T-helper 17 cell (primary cell): Measurements from ENCODE around the gene POPDC3. TPM values are rescaled to one million over a fixed set of nuclear protein-coding genes. Genes with fewer than 3 reads are reported as not detected.

Source experiments
- ATAC-seq: fragments of 150-1000 bp; cut with Tn5 transposase; 2 replicates; pipeline ENCODE4 v1.10.0; 2021; ENCODE audit warnings: mild to moderate bottlenecking, moderate library complexity
- DNase-seq, 3 donors: peaks; one replicate each; pipeline versions ENCODE4 v3.0.0 to v3.0.0-alpha.2; 2020 to 2021
- H3K9me3 ChIP-seq: one replicate; pipeline ENCODE4 v1.7.0; 2013; ENCODE audit warnings: low read length, mild to moderate bottlenecking; ENCODE audit not compliant: control insufficient read depth, poor library complexity, severe bottlenecking
- H3K27ac Mint-ChIP-seq: one replicate; pipeline ENCODE4 v1.8.0; 2022; ENCODE audit warnings: mild to moderate bottlenecking, moderate library complexity, mixed read lengths
- H3K27me3 Mint-ChIP-seq: one replicate; pipeline ENCODE4 v1.8.0; 2022; ENCODE audit warnings: mixed read lengths
- H3K36me3 Mint-ChIP-seq: one replicate; pipeline ENCODE4 v1.8.0; 2022; ENCODE audit warnings: low read depth, mixed read lengths
- H3K4me1 Mint-ChIP-seq: one replicate; pipeline ENCODE4 v1.8.0; 2022; ENCODE audit warnings: mild to moderate bottlenecking, mixed read lengths
- H3K4me3 Mint-ChIP-seq: one replicate; pipeline ENCODE4 v1.8.0; 2022; ENCODE audit warnings: mild to moderate bottlenecking, moderate library complexity, mixed read lengths
- total RNA-seq, 4 donors: library from RNA in 2 of 4; stranded (reverse) in 2 of 4; gene quantifications; one replicate each; pipeline ENCODE4 v1.2.3 and lab custom pipeline; 2022 to 2026

Gene POPDC3
- total RNA-seq, 2 donors from 2014 or later: not detected

GRCh38 chr6:105162377-105162776, 17.4 kb downstream of the POPDC3 start:
- no peaks in the 10 kb centered on the region for H3K36me3 Mint-ChIP-seq
- DNase-seq (no peak), ATAC-seq (no peak)
- H3K27ac Mint-ChIP-seq: no peak overlapping the region
- peaks cover 38% of the 10 kb centered on the region for H3K27me3 Mint-ChIP-seq
- H3K4me1 Mint-ChIP-seq: no peaks in the 10 kb centered on the region
- no peaks in the 10 kb centered on the region for H3K9me3 ChIP-seq
- H3K4me3 Mint-ChIP-seq: no peak overlapping the region

GRCh38 chr6:105161421-105161820, 18.4 kb downstream of the POPDC3 start:
- no peaks in the 10 kb centered on the region for H3K9me3 ChIP-seq
- Mint-ChIP-seq H3K36me3 (no peaks in the 10 kb centered on the region), H3K27ac (no peak overlapping the region), H3K27me3 (peaks cover 38% of the 10 kb centered on the region), H3K4me1 (no peaks in the 10 kb centered on the region), H3K4me3 (no peak overlapping the region)
- DNase-seq: no peak
- no peak for ATAC-seq

- Mint-ChIP-seq H3K27ac (no peak overlapping the region), H3K4me3 (no peak overlapping the region), H3K4me1 (no peaks in the 10 kb centered on the region), H3K36me3 (peaks cover 2% of the 10 kb centered on the region), H3K27me3 (peaks cover 20% of the 10 kb centered on the region)
- ATAC-seq: no peak
- H3K9me3 ChIP-seq: no peaks in the 10 kb centered on the region
- no peak for DNase-seq
Measured at GRCh38 chr6:105153676-105154075, 26.1 kb downstream of the POPDC3 start.

- no peak overlapping the region for H3K4me3 Mint-ChIP-seq
- peaks cover 14% of the 10 kb centered on the region for H3K27me3 Mint-ChIP-seq
- no peaks in the 10 kb centered on the region for H3K9me3 ChIP-seq
- no peaks in the 10 kb centered on the region for H3K4me1 Mint-ChIP-seq
- peaks cover 2% of the 10 kb centered on the region for H3K36me3 Mint-ChIP-seq
- no peak overlapping the region for H3K27ac Mint-ChIP-seq
- no peak for ATAC-seq
- DNase-seq: no peak
Measured at GRCh38 chr6:105152880-105153279, 26.9 kb downstream of the POPDC3 start.

- H3K9me3 ChIP-seq: no peaks in the 10 kb centered on the region
- no peak overlapping the region for H3K4me3 Mint-ChIP-seq
- H3K4me1 Mint-ChIP-seq: no peaks in the 10 kb centered on the region
- H3K27me3 Mint-ChIP-seq: peaks cover 13% of the 10 kb centered on the region
- ATAC-seq (no peak), DNase-seq (no peak)
- H3K36me3 Mint-ChIP-seq: peaks cover 2% of the 10 kb centered on the region
- H3K27ac Mint-ChIP-seq: no peak overlapping the region
Measured at GRCh38 chr6:105151644-105152043, 28.2 kb downstream of the POPDC3 start.

- no peaks in the 10 kb centered on the region for H3K9me3 ChIP-seq
- peaks cover 3% of the 10 kb centered on the region for H3K36me3 Mint-ChIP-seq
- ATAC-seq (no peak), DNase-seq (no peak)
- no peak overlapping the region for H3K27ac Mint-ChIP-seq
- peak overlapping the region; percentile 80 for H3K4me3 Mint-ChIP-seq
- peaks cover 76% of the 10 kb centered on the region for H3K27me3 Mint-ChIP-seq
- H3K4me1 Mint-ChIP-seq: peaks cover 11% of the 10 kb centered on the region
Measured at GRCh38 chr6:105138141-105138540, 41.7 kb downstream of the POPDC3 start.

- peaks cover 11% of the 10 kb centered on the region for H3K4me1 Mint-ChIP-seq
- peaks cover 73% of the 10 kb centered on the region for H3K27me3 Mint-ChIP-seq
- no peak for DNase-seq
- no peaks in the 10 kb centered on the region for H3K9me3 ChIP-seq
- no peak for ATAC-seq
- no peak overlapping the region for H3K27ac Mint-ChIP-seq
- peak overlapping the region; percentile 80 for H3K4me3 Mint-ChIP-seq
- peaks cover 3% of the 10 kb centered on the region for H3K36me3 Mint-ChIP-seq
Measured at GRCh38 chr6:105137388-105137787, 42.4 kb downstream of the POPDC3 start.

- peak overlapping the region; percentile 83 for H3K4me3 Mint-ChIP-seq
- peaks cover 11% of the 10 kb centered on the region for H3K4me1 Mint-ChIP-seq
- H3K36me3 Mint-ChIP-seq: peaks cover 3% of the 10 kb centered on the region
- ATAC-seq: peak; percentile 45
- peaks cover 73% of the 10 kb centered on the region for H3K27me3 Mint-ChIP-seq
- no peak for DNase-seq
- no peak overlapping the region for H3K27ac Mint-ChIP-seq
- no peaks in the 10 kb centered on the region for H3K9me3 ChIP-seq
Measured at GRCh38 chr6:105136431-105137350, 43.1 kb downstream of the POPDC3 start.

GRCh38 chr6:105135907-105136430, 43.8 kb downstream of the POPDC3 start:
- peaks cover 11% of the 10 kb centered on the region for H3K4me1 Mint-ChIP-seq
- ATAC-seq (no peak), DNase-seq (no peak)
- no peak overlapping the region for H3K27ac Mint-ChIP-seq
- peaks cover 66% of the 10 kb centered on the region for H3K27me3 Mint-ChIP-seq
- H3K36me3 Mint-ChIP-seq: peaks cover 3% of the 10 kb centered on the region
- peak overlapping the region; percentile 83 for H3K4me3 Mint-ChIP-seq
- no peaks in the 10 kb centered on the region for H3K9me3 ChIP-seq

GRCh38 chr6:105135056-105135455, 44.8 kb downstream of the POPDC3 start:
- Mint-ChIP-seq H3K4me3 (no peak overlapping the region), H3K4me1 (peaks cover 11% of the 10 kb centered on the region), H3K27me3 (peaks cover 57% of the 10 kb centered on the region)

GRCh38 chr6:105122717-105123116, 57.1 kb downstream of the POPDC3 start:
- DNase-seq (no peak), ATAC-seq (no peak)
- H3K4me3 Mint-ChIP-seq: no peak overlapping the region
- H3K27ac Mint-ChIP-seq: no peak overlapping the region
- no peaks in the 10 kb centered on the region for H3K9me3 ChIP-seq
- peaks cover 2% of the 10 kb centered on the region for H3K36me3 Mint-ChIP-seq
- peaks cover 31% of the 10 kb centered on the region for H3K27me3 Mint-ChIP-seq
- H3K4me1 Mint-ChIP-seq: no peaks in the 10 kb centered on the region

More at GRCh38 chr6:105135056-105135455, 44.8 kb downstream of the POPDC3 start:
- DNase-seq: no peak
- no peak overlapping the region for H3K27ac Mint-ChIP-seq
- no peaks in the 10 kb centered on the region for H3K9me3 ChIP-seq
- peaks cover 3% of the 10 kb centered on the region for H3K36me3 Mint-ChIP-seq
- no peak for ATAC-seq

GRCh38 chr6:105121981-105122380, 57.8 kb downstream of the POPDC3 start:
- ATAC-seq (no peak), DNase-seq (no peak)
- peaks cover 37% of the 10 kb centered on the region for H3K27me3 Mint-ChIP-seq
- H3K36me3 Mint-ChIP-seq: peaks cover 2% of the 10 kb centered on the region
- no peaks in the 10 kb centered on the region for H3K4me1 Mint-ChIP-seq
- no peak overlapping the region for H3K4me3 Mint-ChIP-seq
- no peaks in the 10 kb centered on the region for H3K9me3 ChIP-seq
- H3K27ac Mint-ChIP-seq: no peak overlapping the region

GRCh38 chr6:105120570-105120969, 59.2 kb downstream of the POPDC3 start:
- no peaks in the 10 kb centered on the region for H3K9me3 ChIP-seq
- ATAC-seq (no peak), DNase-seq (no peak)
- Mint-ChIP-seq H3K27ac (no peak overlapping the region), H3K4me3 (no peak overlapping the region), H3K27me3 (peaks cover 44% of the 10 kb centered on the region), H3K4me1 (peaks cover 2% of the 10 kb centered on the region), H3K36me3 (peaks cover 2% of the 10 kb centered on the region)
